Right lung (tissue), 10 donors: ENCODE data around the gene TTLL9. TPM values are rescaled to one million over a fixed set of nuclear protein-coding genes. Genes with fewer than 3 reads are reported as not detected.
"Not testable (repeated sequence)": the region's sequence is repeated elsewhere in the genome, so short reads cannot be mapped to it uniquely, and the experiment has no call there.

Experiments used
- DNase-seq, 2 donors: peaks; one replicate each; pipeline ENCODE4 v3.0.0-alpha.2; 2013
- long read RNA-seq, 8 donors: transcript quantifications; one replicate each; lab custom pipeline, GENCODE V29; 2026
- polyA plus RNA-seq, 5 donors: library from polyadenylated mRNA; unstranded; fragments of 120-200 nt; gene quantifications; one replicate each; pipeline versions ENCODE4 v1.2.1 to v1.2.3, GENCODE V29; 2013; ENCODE audit warnings: inconsistent platforms in 1 of 5, low replicate concordance in 1 of 5; ENCODE audit not compliant: insufficient read length in 5 of 5, insufficient read depth in 1 of 5

The TTLL9 gene
- 1 to 10 TPM; 1.9 to 5.5 (median 3.5) TPM for polyA plus RNA-seq
- long read RNA-seq, donor 1, partial matches to known transcripts, result 0 of 38 reads
- long read RNA-seq, donor 1, other reads (novel, unspliced or antisense), result 38 of 38 reads
- long read RNA-seq, donor 2, result 0 reads
- long read RNA-seq, donor 3, result 0 reads
- long read RNA-seq, donor 4, result 0 reads
- long read RNA-seq, donor 5, result 0 reads
- long read RNA-seq, donor 6, result 0 reads
- long read RNA-seq, donor 7, partial matches to known transcripts, result 0 of 29 reads
- long read RNA-seq, donor 7, other reads (novel, unspliced or antisense), result 29 of 29 reads
- long read RNA-seq, donor 8, result 0 reads

- DNase-seq, result peak; percentile 47 to 51
These were observed at the start of gene TTLL9, which contains the start of gene DUSP15 for GRCh38 chr20:31869942-31870725. Gene TTLL9 (plus strand): TSS chr20:31870634. CDS start chr20:31871127, 493 bp downstream. Gene DUSP15 (minus strand): TSS chr20:31870527. CDS start chr20:31870337, 190 bp downstream.

GRCh38 chr20:31821427-31821826 lies 49.0 kb upstream of the TTLL9 start:
- no peak for DNase-seq

- peak; percentile 62 to 77 for DNase-seq
These were observed 47.8 kb upstream of the TTLL9 start for GRCh38 chr20:31822421-31823330.

GRCh38 chr20:31823360-31824124 lies 46.9 kb upstream of the TTLL9 start:
- no peak for DNase-seq

GRCh38 chr20:31824125-31824485 lies 46.3 kb upstream of the TTLL9 start:
- no peak for DNase-seq

- no peak for DNase-seq
These were observed 45.7 kb upstream of the TTLL9 start for GRCh38 chr20:31824554-31825313.

GRCh38 chr20:31826074-31826473 lies 44.4 kb upstream of the TTLL9 start:
- no peak for DNase-seq

- DNase-seq, result no peak
These were observed 43.4 kb upstream of the TTLL9 start for GRCh38 chr20:31827059-31827458.

GRCh38 chr20:31828016-31828415 lies 42.4 kb upstream of the TTLL9 start:
- DNase-seq, result not testable (repeated sequence)

- no peak for DNase-seq
These were observed 40.7 kb upstream of the TTLL9 start for GRCh38 chr20:31829731-31830130.

- no peak for DNase-seq
These were observed 39.9 kb upstream of the TTLL9 start for GRCh38 chr20:31830406-31830981.

- DNase-seq, result no peak
These were observed 39.2 kb upstream of the TTLL9 start for GRCh38 chr20:31831211-31831610.

GRCh38 chr20:31831771-31832306 lies 38.6 kb upstream of the TTLL9 start:
- DNase-seq, result no peak

GRCh38 chr20:31833130-31833930 lies 37.1 kb upstream of the TTLL9 start:
- peak in 1 of 2 donors; percentile 54 for DNase-seq

- no peak for DNase-seq
These were observed 36.4 kb upstream of the TTLL9 start for GRCh38 chr20:31833931-31834521.

- no peak for DNase-seq
These were observed 34.9 kb upstream of the TTLL9 start for GRCh38 chr20:31835554-31835953.

GRCh38 chr20:31835977-31836852 lies 34.2 kb upstream of the TTLL9 start:
- DNase-seq, result no peak
